H1 (cell line): ENCODE measurements around the gene COMMD8. TPM values are rescaled to one million over a fixed set of nuclear protein-coding genes. Genes with fewer than 3 reads are reported as not detected.

ENCODE experiments used
- ATF3 ChIP-seq: IDR thresholded peaks from 2 replicates; pipeline ENCODE4 v1.6.1; 2011; ENCODE audit warnings: low read depth, mild to moderate bottlenecking, low read length; ENCODE audit not compliant: insufficient read depth
- CBX8 ChIP-seq: fragments of 300-800, 300-1000 bp; sonication (generic); IDR thresholded peaks from 2 replicates; pipeline ENCODE4 v1.7.1; 2016; ENCODE audit warnings: low read depth, low read length, borderline replicate concordance
- CHD2 ChIP-seq: IDR thresholded peaks from 2 replicates; pipeline ENCODE4 v1.6.1; 2012; ENCODE audit warnings: low read length, improper control_type of control experiment
- KDM1A ChIP-seq: fragments of 200-600, 300-600 bp; sonication (generic); IDR thresholded peaks from 2 replicates; pipeline ENCODE4 v1.7.1; 2016; ENCODE audit warnings: mild to moderate bottlenecking, low read length, borderline replicate concordance
- KDM4A ChIP-seq: IDR thresholded peaks from one replicate; pipeline ENCODE4 v1.7.1; 2012; ENCODE audit warnings: low read depth, mild to moderate bottlenecking, moderate library complexity, low read length, inconsistent platforms; ENCODE audit not compliant: severe bottlenecking
- TAF7 ChIP-seq: optimal IDR thresholded peaks from 2 replicates; pipeline ENCODE3; 2011; ENCODE audit warnings: low read depth, mild to moderate bottlenecking, inconsistent platforms, low read length, moderate library complexity, borderline replicate concordance
- TBP ChIP-seq: IDR thresholded peaks from 2 replicates; pipeline ENCODE4 v1.6.1; 2011; ENCODE audit warnings: low read depth, low read length, improper control_type of control experiment
- polyA plus RNA-seq, 7 experiments: library from polyadenylated mRNA; depleted of rRNA in 3 of 7; stranded (reverse) in 5 of 7; unstranded in 2 of 7; fragments of >200 nt in 5 of 7; fragments of 200-250 nt in 2 of 7; gene quantifications; 1 replicate in 5 of 7; 2 replicates in 1 of 7; 4 replicates in 1 of 7; pipeline versions ENCODE4 v1.2.1 to v1.2.3, GENCODE V29; 2011 to 2013; ENCODE audit warnings: missing spikeins in 2 of 7, mixed read lengths in 2 of 7
- total RNA-seq: library from RNA; stranded (reverse); fragmentation: NEBNext Ultra II Directional; extraction: Animal tissue kit (Norgen Biotek cat#: 25700); gene quantifications from 2 replicates; pipeline ENCODE4 v1.2.1, GENCODE V29; 2021

COMMD8 gene
- total and polyA plus RNA-seq, 2 of the 8 experiments (the other 6 are each of a cell fraction or from before 2014, with no cell fraction given), result 1.6 to 7.2 TPM

DNA sequence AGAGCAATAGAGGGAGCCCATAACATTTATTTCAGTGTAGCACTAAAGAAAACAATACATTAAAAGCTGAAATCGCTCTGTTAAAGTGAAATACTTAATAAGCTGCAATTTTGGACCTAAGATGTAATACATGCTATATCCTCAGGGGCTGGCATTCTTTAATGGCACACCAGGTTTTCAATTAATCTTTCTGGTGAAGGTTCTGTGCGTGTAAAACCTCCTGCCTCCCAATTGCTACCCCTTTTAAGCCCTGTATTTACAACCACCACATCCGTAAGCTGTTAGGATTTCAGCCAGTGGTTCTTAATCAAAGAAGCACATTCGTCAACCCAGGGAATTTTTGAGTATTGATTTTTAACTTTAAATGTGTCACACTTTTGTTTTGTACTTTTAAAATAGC is 7.6 kb upstream of the COMMD8 start (continued):
- TF ChIP-seq TBP, result no peak
- TF ChIP-seq KDM1A, result no peak
- TF ChIP-seq CHD2, result no peak
- no peak for TF ChIP-seq ATF3
- no peak for TF ChIP-seq CBX8
- TF ChIP-seq TAF7, result no peak
- no peak for TF ChIP-seq KDM4A
- TF ChIP-seq, all 59 proteins: peak for 0
